Esophagus (tissue), 2 donors: ENCODE results near the gene PXMP4. TPM values are rescaled to one million over a fixed set of nuclear protein-coding genes. Genes with fewer than 3 reads are reported as not detected.

ENCODE experiments used
- H3K27ac ChIP-seq, 2 donors: one replicate each; pipeline ENCODE4 v1.5.1; 2013; ENCODE audit warnings: low read depth in 2 of 2, mild to moderate bottlenecking in 2 of 2, inconsistent platforms in 1 of 2, low read length in 1 of 2, moderate library complexity in 1 of 2
- H3K27me3 ChIP-seq, 2 donors: one replicate each; pipeline ENCODE4 v1.6.1; 2013; ENCODE audit warnings: low read length in 2 of 2, control low read depth in 1 of 2, mild to moderate bottlenecking in 1 of 2; ENCODE audit not compliant: insufficient read depth in 2 of 2, control insufficient read depth in 1 of 2
- H3K36me3 ChIP-seq, 2 donors: one replicate each; pipeline ENCODE4 v1.6.1; 2013; ENCODE audit warnings: low read length in 1 of 2; ENCODE audit not compliant: control insufficient read depth in 2 of 2, insufficient read depth in 2 of 2
- H3K4me1 ChIP-seq, 2 donors: one replicate each; pipeline ENCODE4 v1.6.1; 2013; ENCODE audit warnings: low read length in 1 of 2; ENCODE audit not compliant: control insufficient read depth in 2 of 2, insufficient read depth in 2 of 2
- H3K4me3 ChIP-seq, 2 donors: one replicate each; pipeline ENCODE4 v1.5.1; 2013; ENCODE audit warnings: low read length in 2 of 2, mild to moderate bottlenecking in 2 of 2, low read depth in 1 of 2, moderate library complexity in 1 of 2
- H3K9me3 ChIP-seq, 2 donors: one replicate each; pipeline ENCODE4 v1.6.1; 2013; ENCODE audit warnings: mild to moderate bottlenecking in 2 of 2, low read depth in 1 of 2, low read length in 1 of 2, moderate library complexity in 1 of 2; ENCODE audit not compliant: control insufficient read depth in 2 of 2, insufficient read depth in 1 of 2
- WGBS, 2 donors: extraction: QIAGEN DNeasy Blood & Tissue Kit; methylation state at CpG; one replicate each; pipeline ENCODE4 v1.1.7; 2013; 5-methylcytosine and 5-hydroxymethylcytosine counted together
- polyA plus RNA-seq, 2 donors: library from polyadenylated mRNA; stranded (reverse); fragments of 200-250 nt; gene quantifications; one replicate each; pipeline ENCODE4 v1.2.3, GENCODE V29; 2013
- donor health status: healthy with polysubstance abuse.
- donor health status: Bipolar disorder and iron deficiency.

Gene PXMP4
- polyA plus RNA-seq, 2 donors, result 5.4 to 5.8 TPM

- 62 to 86% methylated on average over 8 of the region's 8 CpGs for WGBS, 2 donors
- H3K36me3 ChIP-seq, result no peaks in the 10 kb centered on the region
- H3K4me3 ChIP-seq, result no peak overlapping the region
- H3K9me3 ChIP-seq, result no peaks in the 10 kb centered on the region
- no peaks in the 10 kb centered on the region for H3K4me1 ChIP-seq
- H3K27ac ChIP-seq, result peak overlapping the region in 1 of 2 donors; percentile 35
- H3K27me3 ChIP-seq, result no peaks in the 10 kb centered on the region
Measured at GRCh38 chr20:33697129-33697528, 23.0 kb downstream of the PXMP4 start.

GRCh38 chr20:33696448-33696847 lies 23.7 kb downstream of the PXMP4 start:
- H3K36me3 ChIP-seq, result no peaks in the 10 kb centered on the region
- no peaks in the 10 kb centered on the region for H3K4me1 ChIP-seq
- 76 to 81% methylated on average over 4 of the region's 4 CpGs for WGBS, 2 donors
- no peak overlapping the region for H3K27ac ChIP-seq
- H3K4me3 ChIP-seq, result no peak overlapping the region
- no peaks in the 10 kb centered on the region for H3K9me3 ChIP-seq
- H3K27me3 ChIP-seq, result no peaks in the 10 kb centered on the region

GRCh38 chr20:33694639-33695012 lies 25.5 kb downstream of the PXMP4 start:
- Histone ChIP-seq H3K4me3 (no peak overlapping the region), H3K27ac (no peak overlapping the region), H3K9me3 (no peaks in the 10 kb centered on the region), H3K4me1 (no peaks in the 10 kb centered on the region), H3K36me3 (no peaks in the 10 kb centered on the region), H3K27me3 (no peaks in the 10 kb centered on the region)
- 60 to 69% methylated on average over 6 of the region's 6 CpGs for WGBS, 2 donors

GRCh38 chr20:33693741-33694638 lies 26.1 kb downstream of the PXMP4 start:
- 72 to 77% methylated on average over 17 of the region's 17 CpGs for WGBS, 2 donors
- Histone ChIP-seq H3K36me3 (no peaks in the 10 kb centered on the region), H3K4me1 (no peaks in the 10 kb centered on the region), H3K9me3 (no peaks in the 10 kb centered on the region), H3K27me3 (no peaks in the 10 kb centered on the region), H3K4me3 (no peak overlapping the region), H3K27ac (no peak overlapping the region)

GRCh38 chr20:33693289-33693688 lies 26.8 kb downstream of the PXMP4 start:
- 79 to 84% methylated on average over 5 of the region's 5 CpGs for WGBS, 2 donors

GRCh38 chr20:33689973-33690372 lies 30.1 kb downstream of the PXMP4 start:
- Histone ChIP-seq H3K9me3 (no peaks in the 10 kb centered on the region), H3K27me3 (no peaks in the 10 kb centered on the region), H3K4me3 (no peak overlapping the region), H3K4me1 (peaks cover 2 to 9% of the 10 kb centered on the region in 2 donors), H3K36me3 (no peaks in the 10 kb centered on the region), H3K27ac (no peak overlapping the region)
- WGBS, 2 donors, result 46 to 61% methylated on average over 4 of the region's 4 CpGs

More at GRCh38 chr20:33693289-33693688, 26.8 kb downstream of the PXMP4 start:
- Histone ChIP-seq H3K27me3 (no peaks in the 10 kb centered on the region), H3K9me3 (no peaks in the 10 kb centered on the region), H3K36me3 (no peaks in the 10 kb centered on the region), H3K27ac (no peak overlapping the region), H3K4me3 (no peak overlapping the region), H3K4me1 (no peaks in the 10 kb centered on the region)

- WGBS, 2 donors, result 97 to 100% methylated on average over 1 of the region's 1 CpG
- Histone ChIP-seq H3K4me1 (peaks cover 2 to 9% of the 10 kb centered on the region in 2 donors), H3K36me3 (no peaks in the 10 kb centered on the region), H3K27me3 (no peaks in the 10 kb centered on the region), H3K27ac (no peak overlapping the region), H3K9me3 (no peaks in the 10 kb centered on the region), H3K4me3 (no peak overlapping the region)
Measured at GRCh38 chr20:33689493-33689892, 30.6 kb downstream of the PXMP4 start.

- no peaks in the 10 kb centered on the region for H3K36me3 ChIP-seq
- H3K27ac ChIP-seq, result no peak overlapping the region
- H3K4me3 ChIP-seq, result no peak overlapping the region
- 74 to 89% methylated on average over 3 of the region's 3 CpGs for WGBS, 2 donors
- H3K9me3 ChIP-seq, result no peaks in the 10 kb centered on the region
- no peaks in the 10 kb centered on the region for H3K27me3 ChIP-seq
- H3K4me1 ChIP-seq, result peaks cover 2 to 9% of the 10 kb centered on the region in 2 donors
Measured at GRCh38 chr20:33688938-33689424, 31.1 kb downstream of the PXMP4 start.

GRCh38 chr20:33687993-33688937 lies 31.8 kb downstream of the PXMP4 start:
- 88 to 96% methylated on average over 3 of the region's 3 CpGs for WGBS, 2 donors
- Histone ChIP-seq H3K9me3 (no peaks in the 10 kb centered on the region), H3K4me3 (no peak overlapping the region), H3K27me3 (no peaks in the 10 kb centered on the region), H3K4me1 (peaks cover 2 to 9% of the 10 kb centered on the region in 2 donors), H3K36me3 (no peaks in the 10 kb centered on the region), H3K27ac (no peak overlapping the region)
